HEK293 (cell line): ENCODE measurements around the gene FBXO10.
"Not testable (repeated sequence)": the region's sequence is repeated elsewhere in the genome, so short reads cannot be mapped to it uniquely, and the experiment has no call there.

Experiments
- CTCF ChIA-PET: fragments of 350-600 bp; formaldehyde crosslinking; extraction: SDS; loops from one replicate; lab custom pipeline; 2021; ENCODE audit warnings: antibody characterized with exemption; lab: Yijun Ruan, JAX
- POLR2A ChIA-PET: fragments of 300-600 bp; formaldehyde crosslinking; extraction: SDS; loops from one replicate; lab custom pipeline; 2020; ENCODE audit warnings: antibody characterized with exemption, inconsistent platforms; lab: Yijun Ruan, JAX
- H3K27ac ChIP-seq: fragments of 200-500 bp; sonication (Bioruptor generic); 2 replicates; pipeline ENCODE4 v1.5.1; 2014; ENCODE audit warnings: low read depth, low read length, control low read depth, inconsistent platforms; ENCODE audit errors: extremely low read depth
- H3K36me3 ChIP-seq, 2 experiments: fragments of 200-500 bp in 1 of 2; sonication (Bioruptor generic) in 1 of 2; 1 replicate in 1 of 2; 2 replicates in 1 of 2; pipeline ENCODE4 v1.5.1; 2014 to 2017; ENCODE audit warnings: inconsistent platforms in 2 of 2, low read length in 2 of 2; ENCODE audit not compliant: control insufficient read depth in 2 of 2, insufficient read depth in 1 of 2
- H3K4me1 ChIP-seq: fragments of 200-500 bp; sonication (Bioruptor generic); 2 replicates; pipeline ENCODE4 v1.5.1; 2014; ENCODE audit warnings: mild to moderate bottlenecking, low read length, inconsistent platforms; ENCODE audit not compliant: control insufficient read depth, insufficient read depth
- H3K4me3 ChIP-seq: 2 replicates; pipeline ENCODE4 v1.5.1; 2011; ENCODE audit warnings: low read depth, mild to moderate bottlenecking, control low read depth, low read length, moderate library complexity
- H3K9me3 ChIP-seq: fragments of 200-500 bp; sonication (Bioruptor generic); 2 replicates; pipeline ENCODE4 v1.5.1; 2014; ENCODE audit warnings: low read depth, low read length, inconsistent platforms; ENCODE audit not compliant: control insufficient read depth, insufficient read depth
- GLI2 ChIP-seq: fragments of 450-650 bp; formaldehyde crosslinking; IDR thresholded peaks from 2 replicates; pipeline ENCODE4; 2017; ENCODE audit warnings: missing biosample characterization, missing genetic modification characterization, low read depth, borderline replicate concordance
- HIC1 ChIP-seq: fragments of 450-650 bp; formaldehyde crosslinking; IDR thresholded peaks from 2 replicates; pipeline ENCODE4 v1.5.1; 2016; ENCODE audit warnings: missing biosample characterization, missing genetic modification characterization
- HOXA7 ChIP-seq: sonication (generic); formaldehyde crosslinking; IDR thresholded peaks from 2 replicates; pipeline ENCODE4 v1.8.1; 2022; ENCODE audit warnings: missing genetic modification reagents, borderline replicate concordance
- KLF8 ChIP-seq: fragments of 450-650 bp; formaldehyde crosslinking; IDR thresholded peaks from 2 replicates; pipeline ENCODE4 v1.5.1; 2016; ENCODE audit warnings: missing biosample characterization, missing genetic modification characterization
- SETDB1 ChIP-seq: IDR thresholded peaks from one replicate; pipeline ENCODE4 v1.6.1; 2017; ENCODE audit warnings: mild to moderate bottlenecking, low read length, moderate library complexity, mixed read lengths; ENCODE audit not compliant: insufficient read length
- ZBTB48 ChIP-seq: fragments of 450-650 bp; formaldehyde crosslinking; IDR thresholded peaks from 2 replicates; pipeline ENCODE4 v1.5.1; 2016; ENCODE audit warnings: missing biosample characterization, missing genetic modification characterization
- ZNF112 ChIP-seq: fragments of 450-650 bp; formaldehyde crosslinking; IDR thresholded peaks from 2 replicates; pipeline ENCODE4 v1.5.0; 2017; ENCODE audit warnings: missing biosample characterization, missing genetic modification characterization
- ZNF184 ChIP-seq: fragments of 450-650 bp; IDR thresholded peaks from 2 replicates; pipeline ENCODE4 v1.5.1; 2018; ENCODE audit warnings: missing biosample characterization, mild to moderate bottlenecking, missing genetic modification characterization
- ZNF221 ChIP-seq: fragments of 450-650 bp; formaldehyde crosslinking; IDR thresholded peaks from 2 replicates; pipeline ENCODE4 v1.5.1; 2017; ENCODE audit warnings: missing biosample characterization, missing genetic modification characterization, borderline replicate concordance
- ZNF324 ChIP-seq: fragments of 450-650 bp; formaldehyde crosslinking; IDR thresholded peaks from 2 replicates; pipeline ENCODE4 v1.5.1; 2016; ENCODE audit warnings: missing biosample characterization, missing genetic modification characterization
- ZNF501 ChIP-seq: fragments of 450-650 bp; formaldehyde crosslinking; IDR thresholded peaks from 2 replicates; pipeline ENCODE4 v1.5.1; 2016; ENCODE audit warnings: missing biosample characterization, missing genetic modification characterization
- ZNF510 ChIP-seq: fragments of 450-650 bp; formaldehyde crosslinking; IDR thresholded peaks from 2 replicates; pipeline ENCODE4 v1.5.1; 2018; ENCODE audit warnings: mild to moderate bottlenecking, missing genetic modification characterization, missing biosample characterization; ENCODE audit not compliant: insufficient replicate concordance
- ZNF544 ChIP-seq: fragments of 450-650 bp; formaldehyde crosslinking; IDR thresholded peaks from 2 replicates; pipeline ENCODE4 v1.5.0; 2017; ENCODE audit warnings: missing biosample characterization, missing genetic modification characterization
- ZNF548 ChIP-seq: fragments of 450-650 bp; formaldehyde crosslinking; IDR thresholded peaks from 2 replicates; pipeline ENCODE4 v1.5.1; 2016; ENCODE audit warnings: missing biosample characterization, missing genetic modification characterization
- ZNF639 ChIP-seq: fragments of 450-650 bp; formaldehyde crosslinking; IDR thresholded peaks from 2 replicates; pipeline ENCODE4 v1.5.1; 2016; ENCODE audit warnings: missing biosample characterization, missing genetic modification characterization
- ZNF747 ChIP-seq: fragments of 450-650 bp; formaldehyde crosslinking; IDR thresholded peaks from 2 replicates; pipeline ENCODE4 v1.5.1; 2016; ENCODE audit warnings: missing biosample characterization, missing genetic modification characterization
- ZNF785 ChIP-seq: fragments of 450-650 bp; formaldehyde crosslinking; IDR thresholded peaks from 2 replicates; pipeline ENCODE4 v1.5.1; 2016; ENCODE audit warnings: missing biosample characterization, missing genetic modification characterization
- TF ChIP-seq, protein P1 (sequence below): fragments of 450-650 bp; formaldehyde crosslinking; IDR thresholded peaks from 2 replicates; pipeline ENCODE4 v1.5.1; 2016; ENCODE audit warnings: missing biosample characterization, missing genetic modification characterization, borderline replicate concordance
- TF ChIP-seq, protein P2 (sequence below): fragments of 450-650 bp; formaldehyde crosslinking; IDR thresholded peaks from 2 replicates; pipeline ENCODE4 v1.5.1; 2016; ENCODE audit warnings: missing biosample characterization, missing genetic modification characterization

FBXO10 gene

DNA sequence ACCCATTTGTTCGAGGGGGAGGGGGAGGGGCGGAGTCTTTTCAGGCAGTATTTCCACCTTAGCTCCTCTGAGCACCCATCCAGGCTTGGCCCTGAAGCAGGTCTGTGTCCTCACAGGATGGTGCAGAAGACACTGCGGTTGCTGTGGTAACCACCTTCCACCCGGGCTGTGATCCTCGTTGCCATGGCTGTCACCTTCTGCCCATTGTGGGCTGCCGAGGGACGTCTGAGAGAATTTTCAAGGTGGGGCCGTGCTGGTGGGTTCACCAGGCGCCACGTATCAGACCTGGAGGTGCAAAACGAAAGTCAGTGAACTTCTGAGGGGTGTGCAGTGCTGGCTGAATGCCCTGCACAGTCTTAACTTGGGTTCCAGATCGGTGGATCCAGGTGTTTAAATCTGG, 63.7 kb downstream of the FBXO10 start (continued):
- TF ChIP-seq, protein P1, sequence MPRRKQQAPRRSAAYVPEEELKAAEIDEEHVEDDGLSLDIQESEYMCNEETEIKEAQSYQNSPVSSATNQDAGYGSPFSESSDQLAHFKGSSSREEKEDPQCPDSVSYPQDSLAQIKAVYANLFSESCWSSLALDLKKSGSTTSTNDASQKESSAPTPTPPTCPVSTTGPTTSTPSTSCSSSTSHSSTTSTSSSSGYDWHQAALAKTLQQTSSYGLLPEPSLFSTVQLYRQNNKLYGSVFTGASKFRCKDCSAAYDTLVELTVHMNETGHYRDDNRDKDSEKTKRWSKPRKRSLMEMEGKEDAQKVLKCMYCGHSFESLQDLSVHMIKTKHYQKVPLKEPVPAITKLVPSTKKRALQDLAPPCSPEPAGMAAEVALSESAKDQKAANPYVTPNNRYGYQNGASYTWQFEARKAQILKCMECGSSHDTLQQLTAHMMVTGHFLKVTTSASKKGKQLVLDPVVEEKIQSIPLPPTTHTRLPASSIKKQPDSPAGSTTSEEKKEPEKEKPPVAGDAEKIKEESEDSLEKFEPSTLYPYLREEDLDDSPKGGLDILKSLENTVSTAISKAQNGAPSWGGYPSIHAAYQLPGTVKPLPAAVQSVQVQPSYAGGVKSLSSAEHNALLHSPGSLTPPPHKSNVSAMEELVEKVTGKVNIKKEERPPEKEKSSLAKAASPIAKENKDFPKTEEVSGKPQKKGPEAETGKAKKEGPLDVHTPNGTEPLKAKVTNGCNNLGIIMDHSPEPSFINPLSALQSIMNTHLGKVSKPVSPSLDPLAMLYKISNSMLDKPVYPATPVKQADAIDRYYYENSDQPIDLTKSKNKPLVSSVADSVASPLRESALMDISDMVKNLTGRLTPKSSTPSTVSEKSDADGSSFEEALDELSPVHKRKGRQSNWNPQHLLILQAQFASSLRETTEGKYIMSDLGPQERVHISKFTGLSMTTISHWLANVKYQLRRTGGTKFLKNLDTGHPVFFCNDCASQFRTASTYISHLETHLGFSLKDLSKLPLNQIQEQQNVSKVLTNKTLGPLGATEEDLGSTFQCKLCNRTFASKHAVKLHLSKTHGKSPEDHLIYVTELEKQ: no peak
- TF ChIP-seq ZNF221 (no peak), ZNF785 (no peak), ZNF324 (tag by site-specific recombination) (no peak), ZNF544 (tag by site-specific recombination) (no peak)

DNA sequence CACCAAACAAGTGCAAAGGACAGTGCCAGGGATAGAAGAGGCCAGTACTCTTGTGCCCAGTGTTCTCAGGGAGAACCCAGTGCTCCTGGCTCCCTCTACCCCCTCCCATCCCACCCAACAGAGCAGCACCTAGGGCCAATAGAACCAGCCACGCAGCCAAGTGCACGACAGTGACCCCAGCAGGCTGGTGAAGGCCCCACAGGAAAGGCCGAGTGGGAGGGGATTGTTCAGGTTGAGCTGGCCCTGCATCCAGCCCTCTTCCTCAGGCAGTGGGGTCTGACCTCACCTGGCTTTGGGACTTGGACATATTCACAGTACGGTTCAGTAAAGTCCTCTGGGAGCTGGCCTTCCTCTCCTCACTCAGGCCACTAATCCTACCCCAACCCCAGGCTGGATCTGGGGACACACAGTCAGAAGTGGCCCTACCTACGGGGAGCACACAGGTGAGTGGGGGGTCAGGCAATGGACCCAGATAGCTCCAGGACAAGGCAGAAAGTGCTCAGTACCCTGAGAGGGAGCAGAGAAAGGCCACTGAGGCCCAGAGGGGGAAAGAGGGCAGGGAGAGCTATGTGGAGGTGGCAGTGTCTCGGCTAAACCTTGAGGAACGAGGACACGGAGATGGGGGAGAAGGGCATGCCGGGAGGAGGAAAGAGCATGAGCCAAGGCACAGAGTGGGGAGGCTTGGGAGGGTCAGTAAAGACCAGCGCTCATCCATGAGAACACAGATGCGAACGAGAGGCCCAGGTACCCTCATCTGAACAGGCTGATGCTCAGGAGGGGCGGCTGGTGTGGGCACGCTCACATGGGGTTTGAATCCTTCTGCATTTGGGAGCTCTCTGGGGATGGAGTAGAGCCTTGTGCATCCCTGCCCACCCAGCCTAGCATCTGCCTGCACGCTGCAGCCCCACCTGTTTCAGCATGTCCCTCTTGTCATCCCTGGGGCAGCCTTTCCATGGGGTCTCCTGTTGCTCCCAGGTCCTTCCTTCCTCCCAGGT, 64.9 kb downstream of the FBXO10 start:
- TF ChIP-seq ZBTB48 (tag by site-specific recombination): no peak
- no peak for TF ChIP-seq KLF8 (tag by site-specific recombination)
- TF ChIP-seq ZNF501 (tag by site-specific recombination): no peak
- TF ChIP-seq ZNF112: no peak
- TF ChIP-seq ZNF184 (tag by site-specific recombination): no peak
- TF ChIP-seq ZNF548 (tag by site-specific recombination): no peak
- TF ChIP-seq ZNF639 (tag by site-specific recombination): no peak
- no peak for TF ChIP-seq ZNF747
- TF ChIP-seq, protein P2, sequence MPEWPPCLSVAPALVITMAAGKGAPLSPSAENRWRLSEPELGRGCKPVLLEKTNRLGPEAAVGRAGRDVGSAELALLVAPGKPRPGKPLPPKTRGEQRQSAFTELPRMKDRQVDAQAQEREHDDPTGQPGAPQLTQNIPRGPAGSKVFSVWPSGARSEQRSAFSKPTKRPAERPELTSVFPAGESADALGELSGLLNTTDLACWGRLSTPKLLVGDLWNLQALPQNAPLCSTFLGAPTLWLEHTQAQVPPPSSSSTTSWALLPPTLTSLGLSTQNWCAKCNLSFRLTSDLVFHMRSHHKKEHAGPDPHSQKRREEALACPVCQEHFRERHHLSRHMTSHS: no peak
- TF ChIP-seq HIC1: no peak
- no peak for TF ChIP-seq GLI2 (tag by site-specific recombination)
- TF ChIP-seq ZNF221: no peak
- no peak for TF ChIP-seq SETDB1
- no peak for TF ChIP-seq HOXA7 (CRISPR knock-in tag)
- no peak for TF ChIP-seq ZNF510 (tag by site-specific recombination)
- no peak overlapping the region for H3K4me3 ChIP-seq
- no peaks in the 10 kb centered on the region for H3K9me3 ChIP-seq
- H3K27ac ChIP-seq: no peak overlapping the region
- H3K4me1 ChIP-seq: no peaks in the 10 kb centered on the region
- POLR2A ChIA-PET: interaction anchor here (0.7 to 1.0 kb wide), 2 partner anchors 17 to 30 kb away, joined by 3 to 4 read pairs; no protein-coding TSS in a partner anchor
- CTCF ChIA-PET: interaction anchor here (0.5 to 1.0 kb wide), 3 partner anchors 11 to 37 kb away, joined by 3 to 5 read pairs (median 4); no protein-coding TSS in a partner anchor
- H3K36me3 ChIP-seq: peaks cover 0 to 62% of the 10 kb centered on the region in 2 experiments; a peak in 1 of 3 replicates

GRCh38 chr9:37510053-37510452, 66.1 kb downstream of the FBXO10 start:
- H3K9me3 ChIP-seq, H3K4me1 ChIP-seq, POLR2A ChIA-PET, H3K4me3 ChIP-seq, H3K27ac ChIP-seq: not testable (repeated sequence)
- CTCF ChIA-PET: interaction anchor here (1.0 to 1.6 kb wide), 2 partner anchors 13 to 26 kb away, joined by 4 to 6 read pairs; no protein-coding TSS in a partner anchor
- peaks cover 0 to 64% of the 10 kb centered on the region in 2 experiments; a peak in 1 of 3 replicates for H3K36me3 ChIP-seq
